Measurements from ENCODE around the gene SSPN.

Gene SSPN

DNA sequence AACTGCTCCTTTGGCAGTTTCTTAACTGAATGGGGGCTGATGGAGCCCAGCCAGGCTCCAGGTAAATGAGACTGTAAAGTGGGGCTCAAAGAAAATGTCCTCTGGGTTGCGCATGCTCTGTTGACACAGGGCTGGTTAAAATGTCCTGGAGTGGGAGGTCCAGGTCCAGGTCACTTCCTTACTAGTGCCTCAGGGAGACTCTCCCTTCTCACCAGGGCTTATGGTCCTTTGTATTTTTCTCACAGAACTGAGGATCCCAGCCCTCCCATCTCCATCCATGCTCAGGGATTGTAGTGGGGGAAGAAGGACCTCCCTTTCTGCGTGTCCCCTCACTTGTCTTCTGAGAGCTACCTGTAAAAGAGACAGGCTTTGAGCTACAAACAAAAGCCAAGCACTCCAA, 77.5 kb downstream of the SSPN start:
- no peak overlapping the region for H3K4me3 ChIP-seq (ENCODE audit: low read depth, low read length)
- TF ChIP-seq, protein P1, sequence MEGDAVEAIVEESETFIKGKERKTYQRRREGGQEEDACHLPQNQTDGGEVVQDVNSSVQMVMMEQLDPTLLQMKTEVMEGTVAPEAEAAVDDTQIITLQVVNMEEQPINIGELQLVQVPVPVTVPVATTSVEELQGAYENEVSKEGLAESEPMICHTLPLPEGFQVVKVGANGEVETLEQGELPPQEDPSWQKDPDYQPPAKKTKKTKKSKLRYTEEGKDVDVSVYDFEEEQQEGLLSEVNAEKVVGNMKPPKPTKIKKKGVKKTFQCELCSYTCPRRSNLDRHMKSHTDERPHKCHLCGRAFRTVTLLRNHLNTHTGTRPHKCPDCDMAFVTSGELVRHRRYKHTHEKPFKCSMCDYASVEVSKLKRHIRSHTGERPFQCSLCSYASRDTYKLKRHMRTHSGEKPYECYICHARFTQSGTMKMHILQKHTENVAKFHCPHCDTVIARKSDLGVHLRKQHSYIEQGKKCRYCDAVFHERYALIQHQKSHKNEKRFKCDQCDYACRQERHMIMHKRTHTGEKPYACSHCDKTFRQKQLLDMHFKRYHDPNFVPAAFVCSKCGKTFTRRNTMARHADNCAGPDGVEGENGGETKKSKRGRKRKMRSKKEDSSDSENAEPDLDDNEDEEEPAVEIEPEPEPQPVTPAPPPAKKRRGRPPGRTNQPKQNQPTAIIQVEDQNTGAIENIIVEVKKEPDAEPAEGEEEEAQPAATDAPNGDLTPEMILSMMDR (IDR thresholded peaks at IDR 0.05; ENCODE audit: low read depth, low read length): no peak

DNA sequence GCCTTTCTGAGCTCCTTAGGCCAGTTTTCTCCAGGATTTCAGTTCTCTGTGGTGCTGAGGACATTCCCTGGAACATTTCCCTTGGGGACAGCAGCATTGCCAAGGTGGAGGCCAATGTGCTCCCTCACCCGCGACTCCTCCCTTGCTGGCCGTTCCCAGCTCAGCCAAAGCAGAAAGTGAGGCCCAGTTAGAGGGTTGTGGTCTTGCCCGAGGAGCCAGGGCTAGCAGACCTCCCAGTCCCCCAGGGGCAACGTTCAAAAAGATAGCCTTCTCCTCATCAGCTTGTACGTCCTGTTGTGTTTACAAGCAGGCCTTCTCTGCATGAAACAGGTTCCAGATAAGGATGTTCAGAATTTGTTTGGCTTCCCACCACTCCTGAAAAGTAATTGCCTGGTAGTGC, 78.4 kb downstream of the SSPN start:
- no peak overlapping the region for H3K4me3 ChIP-seq (ENCODE audit: low read depth, low read length)
- TF ChIP-seq, protein P1 (IDR thresholded peaks at IDR 0.05; ENCODE audit: low read depth, low read length): no peak

DNA sequence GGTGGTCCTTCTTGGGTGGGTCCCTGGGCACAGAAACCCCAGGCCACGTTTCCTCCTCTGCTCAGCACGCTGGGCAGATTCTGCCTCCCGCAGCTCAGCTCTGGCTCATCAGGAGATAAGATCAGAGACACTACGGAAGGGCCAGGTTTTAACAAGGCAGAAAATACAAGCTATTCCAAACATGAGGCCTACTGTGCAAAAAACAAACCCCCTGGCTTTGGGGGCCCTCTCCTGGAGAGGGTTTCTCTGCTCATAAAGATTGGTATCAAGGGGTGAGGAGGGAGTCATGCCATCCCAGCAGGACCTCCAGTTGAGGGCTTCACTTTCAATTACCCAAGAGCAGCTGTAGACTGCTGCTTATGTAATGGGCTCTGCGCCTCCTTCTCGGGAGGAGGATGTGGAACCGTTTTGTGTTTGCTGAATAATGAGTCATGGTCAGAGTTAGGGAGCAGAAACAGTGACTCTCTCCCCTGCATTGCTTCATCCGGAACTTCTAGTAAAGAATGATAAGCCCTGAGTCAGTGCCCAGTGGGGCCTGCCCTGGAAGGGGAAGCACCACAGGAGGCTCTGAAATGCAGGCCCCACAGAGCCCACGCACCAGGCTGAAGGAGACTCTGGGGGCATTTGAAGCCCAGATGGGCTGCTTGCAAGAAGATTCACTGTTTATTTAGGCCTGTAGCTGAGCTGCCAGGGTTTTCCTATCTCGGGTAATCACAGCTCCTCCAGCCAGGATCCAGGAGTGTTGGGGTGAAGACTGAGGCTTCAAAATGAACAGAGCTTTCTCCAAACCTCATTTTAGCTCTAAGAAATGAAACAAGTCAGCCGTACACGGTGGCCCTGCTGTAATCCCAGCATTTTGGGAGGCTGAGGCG, 79.3 kb downstream of the SSPN start:
- H3K4me3 ChIP-seq (ENCODE audit: low read depth, low read length): no peak overlapping the region
- TF ChIP-seq, protein P1 (IDR thresholded peaks at IDR 0.05; ENCODE audit: low read depth, low read length): no peak

DNA sequence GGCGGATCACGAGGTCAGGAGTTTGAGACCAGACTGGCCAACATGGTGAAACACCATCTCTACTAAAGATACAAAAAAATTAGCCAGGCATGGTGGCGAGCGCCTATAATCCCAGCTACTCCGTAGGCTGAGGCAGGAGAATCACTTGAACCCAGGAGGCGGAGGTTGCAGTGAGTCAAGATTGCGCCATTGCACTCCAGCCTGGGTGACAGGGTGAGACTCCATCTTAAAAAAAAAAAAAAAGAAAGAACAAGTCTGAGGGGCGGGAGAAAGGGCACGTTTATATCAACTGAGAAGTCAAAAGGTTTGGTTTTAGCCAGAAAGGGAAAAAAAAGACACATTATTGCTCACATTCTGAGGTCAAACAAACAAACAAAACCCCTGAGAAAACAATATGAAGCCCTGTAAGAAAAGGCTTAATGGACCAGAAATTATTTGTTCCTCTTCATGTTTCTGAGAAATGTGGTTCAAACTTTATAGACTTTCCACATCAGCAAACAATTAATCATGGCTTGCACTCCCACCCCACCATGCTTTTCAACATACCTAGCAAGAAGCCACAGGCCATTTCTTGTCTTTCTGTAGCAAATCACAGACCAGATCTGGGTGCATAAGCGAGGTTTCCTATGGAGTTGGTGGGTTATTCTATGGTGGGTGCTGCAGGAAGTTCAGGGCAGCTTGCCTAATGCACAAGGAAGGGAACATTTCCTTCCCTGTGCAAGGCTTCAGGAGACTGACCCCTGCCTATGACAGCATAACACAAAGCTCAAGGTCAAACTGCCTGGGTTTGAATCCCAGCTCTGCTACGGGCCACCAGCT, 80.1 kb downstream of the SSPN start:
- TF ChIP-seq, protein P1 (IDR thresholded peaks at IDR 0.05; ENCODE audit: low read depth, low read length): no peak

DNA sequence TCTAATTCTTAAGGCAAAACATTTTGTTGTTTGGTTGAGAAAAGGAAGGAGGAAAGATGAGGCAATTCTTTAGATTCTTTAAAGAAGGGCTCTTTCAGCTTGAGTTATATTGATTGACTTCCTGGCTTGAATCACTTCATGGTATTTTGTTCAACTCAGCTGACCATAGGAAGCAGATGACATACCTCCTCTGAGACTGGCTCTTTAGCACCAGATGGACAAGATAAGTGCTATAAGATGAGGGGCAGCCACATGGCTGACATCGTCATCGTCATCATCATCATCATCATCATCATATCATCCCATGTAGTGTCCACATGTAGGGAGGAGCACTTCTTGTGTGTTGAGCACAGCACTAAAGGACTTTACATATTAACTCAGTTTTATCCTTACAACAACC, 81.3 kb downstream of the SSPN start:
- H3K4me3 ChIP-seq (ENCODE audit: low read depth, low read length): no peak overlapping the region
- TF ChIP-seq, protein P1 (IDR thresholded peaks at IDR 0.05; ENCODE audit: low read depth, low read length): no peak

More for the DNA sequence above, 80.1 kb downstream of the SSPN start:
- no peak overlapping the region for H3K4me3 ChIP-seq (ENCODE audit: low read depth, low read length)

DNA sequence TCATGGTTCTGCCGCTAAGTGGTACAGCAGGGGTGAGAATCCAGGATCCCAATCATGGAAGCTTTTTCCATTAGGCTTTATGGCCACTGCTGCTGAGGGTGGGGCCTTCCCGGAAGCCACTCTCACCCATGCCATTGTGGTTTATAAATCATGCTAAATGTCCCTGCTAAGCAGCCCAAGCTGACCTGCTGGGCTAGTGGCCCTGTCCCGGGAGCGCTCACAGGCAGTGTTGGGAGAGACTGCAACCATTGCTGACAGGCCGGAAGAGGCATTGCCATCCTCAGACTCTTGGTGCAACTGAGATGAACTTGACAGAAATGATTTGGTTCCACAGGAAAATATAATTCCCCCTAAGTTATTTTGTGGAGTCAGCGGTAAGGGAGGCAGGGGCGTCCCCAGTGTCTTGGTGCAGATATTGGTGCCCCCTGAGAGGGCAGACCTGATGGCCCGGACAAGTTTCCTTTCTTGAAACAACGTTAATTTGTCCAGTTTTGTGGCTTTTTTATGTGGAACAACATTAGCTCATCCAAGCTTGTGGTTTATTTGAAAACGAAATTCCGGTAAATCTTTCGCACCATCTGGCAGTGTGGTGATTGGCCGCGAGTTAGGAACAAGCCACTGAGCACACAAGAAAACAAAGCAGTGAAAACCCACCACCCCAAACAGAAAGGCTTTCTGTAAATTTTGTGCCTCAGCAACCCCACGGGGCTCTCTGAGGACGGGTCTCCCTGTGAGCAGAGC, 82.3 kb downstream of the SSPN start:
- H3K4me3 ChIP-seq (ENCODE audit: low read depth, low read length): no peak overlapping the region
- TF ChIP-seq, protein P1 (IDR thresholded peaks at IDR 0.05; ENCODE audit: low read depth, low read length): no peak
